ENCODE data around the gene ADAM15. TPM values are rescaled to one million over a fixed set of nuclear protein-coding genes. Genes with fewer than 3 reads are reported as not detected.

Gene ADAM15
- total and polyA plus RNA-seq, 4 donors, result 10.8 to 26.8 (median 17.5) TPM

DNA sequence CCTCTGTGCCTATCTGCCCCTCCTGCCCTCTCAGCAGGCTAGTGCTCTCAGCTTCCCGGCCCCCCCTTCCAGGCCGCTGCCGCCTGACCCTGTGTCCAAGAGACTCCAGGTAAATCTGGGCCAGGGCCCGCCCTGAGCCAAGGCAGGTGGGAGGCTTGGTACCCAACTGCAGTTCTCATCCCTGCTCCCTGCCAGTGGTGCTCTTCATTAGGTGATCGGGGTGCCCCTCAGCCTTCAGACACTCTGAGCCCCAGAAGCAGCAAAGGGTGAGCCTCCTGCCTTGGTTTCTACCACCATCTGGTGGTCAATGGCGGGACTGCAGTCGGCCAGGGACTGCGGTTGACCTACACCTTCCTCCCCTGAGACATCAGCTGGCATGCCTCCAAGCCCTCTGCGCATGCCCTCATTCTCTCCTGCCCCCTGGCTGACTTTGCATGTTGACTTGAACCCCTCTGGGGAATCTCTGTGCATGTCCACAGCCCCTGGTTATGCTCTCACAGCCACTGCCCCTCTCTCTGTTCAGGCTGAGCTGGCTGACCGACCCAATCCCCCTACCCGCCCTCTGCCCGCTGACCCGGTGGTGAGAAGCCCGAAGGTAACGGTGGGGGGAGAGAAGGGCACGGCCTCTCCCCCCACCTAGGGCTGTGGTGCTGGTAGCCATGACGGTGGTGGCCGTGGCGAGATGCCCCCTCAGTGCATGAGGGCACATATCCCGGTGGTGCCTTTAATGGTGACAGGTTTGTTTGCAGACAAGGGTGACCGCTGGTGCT lies 10.4 kb downstream of the ADAM15 start:
- peaks cover 7 to 36% (median 30%) of the 10 kb centered on the region in 4 donors for H3K4me1 ChIP-seq (ENCODE audit: control insufficient read depth in 4 of 4, insufficient read depth in 4 of 4, low read length in 3 of 4)

More for the DNA sequence above, 10.4 kb downstream of the ADAM15 start:
- Histone ChIP-seq H3K9me3 (ENCODE audit: control insufficient read depth in 4 of 4, low read length in 3 of 4) (no peaks in the 10 kb centered on the region), H3K9ac (ENCODE audit: low read depth in 1 of 2, low read length in 2 of 2) (no peak overlapping the region), H3K27ac (ENCODE audit: low read depth in 1 of 2, low read length in 2 of 2) (no peak overlapping the region), H3K4me3 (ENCODE audit: low read depth in 1 of 3, low read length in 3 of 3) (no peak overlapping the region), H3K36me3 (ENCODE audit: control insufficient read depth in 4 of 4, insufficient read depth in 3 of 4, low read depth in 1 of 4, low read length in 3 of 4) (peaks cover 0 to 13% (median 9%) of the 10 kb centered on the region in 4 donors), H3K27me3 (ENCODE audit: control insufficient read depth in 4 of 4, insufficient read depth in 4 of 4, low read length in 3 of 4) (no peaks in the 10 kb centered on the region)
- WGBS, result 32% methylated on average over 21 of the region's 21 CpGs
- TF ChIP-seq HNF4G (IDR thresholded peaks at IDR 0.05) (no peak), REST (IDR thresholded peaks at IDR 0.05) (no peak), YY1 (IDR thresholded peaks at IDR 0.05) (no peak), RXRA (IDR thresholded peaks at IDR 0.05) (no peak), CTCF (IDR thresholded peaks at IDR 0.05; ENCODE audit: low read depth, low read length, missing input control) (peak; percentile 99), EGR1 (IDR thresholded peaks at IDR 0.05; ENCODE audit: low read depth in 2 of 2) (no peak), JUND (IDR thresholded peaks at IDR 0.05) (no peak), HNF4A (conservative IDR thresholded peaks at IDR 0.05) (peak in 1 of 2 donors; percentile 15), TAF1 (conservative IDR thresholded peaks at IDR 0.05) (no peak), RAD21 (IDR thresholded peaks at IDR 0.05) (peak; percentile 97 to 98), NR2F2 (IDR thresholded peaks at IDR 0.05) (no peak), SP1 (IDR thresholded peaks at IDR 0.05) (no peak), FOXA2 (IDR thresholded peaks at IDR 0.05) (no peak), FOXA1 (IDR thresholded peaks at IDR 0.05) (no peak), GABPA (IDR thresholded peaks at IDR 0.05 in 1 of 2, conservative IDR thresholded peaks at IDR 0.05 in 1 of 2) (no peak), MAX (IDR thresholded peaks at IDR 0.05) (no peak)
- TF ChIP-seq, protein P1, sequence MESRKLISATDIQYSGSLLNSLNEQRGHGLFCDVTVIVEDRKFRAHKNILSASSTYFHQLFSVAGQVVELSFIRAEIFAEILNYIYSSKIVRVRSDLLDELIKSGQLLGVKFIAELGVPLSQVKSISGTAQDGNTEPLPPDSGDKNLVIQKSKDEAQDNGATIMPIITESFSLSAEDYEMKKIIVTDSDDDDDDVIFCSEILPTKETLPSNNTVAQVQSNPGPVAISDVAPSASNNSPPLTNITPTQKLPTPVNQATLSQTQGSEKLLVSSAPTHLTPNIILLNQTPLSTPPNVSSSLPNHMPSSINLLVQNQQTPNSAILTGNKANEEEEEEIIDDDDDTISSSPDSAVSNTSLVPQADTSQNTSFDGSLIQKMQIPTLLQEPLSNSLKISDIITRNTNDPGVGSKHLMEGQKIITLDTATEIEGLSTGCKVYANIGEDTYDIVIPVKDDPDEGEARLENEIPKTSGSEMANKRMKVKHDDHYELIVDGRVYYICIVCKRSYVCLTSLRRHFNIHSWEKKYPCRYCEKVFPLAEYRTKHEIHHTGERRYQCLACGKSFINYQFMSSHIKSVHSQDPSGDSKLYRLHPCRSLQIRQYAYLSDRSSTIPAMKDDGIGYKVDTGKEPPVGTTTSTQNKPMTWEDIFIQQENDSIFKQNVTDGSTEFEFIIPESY (IDR thresholded peaks at IDR 0.05), result no peak
- TF ChIP-seq, protein P2, sequence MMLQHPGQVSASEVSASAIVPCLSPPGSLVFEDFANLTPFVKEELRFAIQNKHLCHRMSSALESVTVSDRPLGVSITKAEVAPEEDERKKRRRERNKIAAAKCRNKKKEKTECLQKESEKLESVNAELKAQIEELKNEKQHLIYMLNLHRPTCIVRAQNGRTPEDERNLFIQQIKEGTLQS (IDR thresholded peaks at IDR 0.05), result no peak
- peak; percentile 98 for DNase-seq (ENCODE audit: low spot score)
